K562 (cell line): ENCODE data around the gene ERBB3. TPM values are rescaled to one million over a fixed set of nuclear protein-coding genes. Genes with fewer than 3 reads are reported as not detected.

Experiments
- CAMTA2 ChIP-seq: fragments of 250-450 bp; sonication (Bioruptor Pico); conservative IDR thresholded peaks from 2 replicates; pipeline ENCODE4 v1.5.1; 2022
- EP300 ChIP-seq: IDR thresholded peaks from 2 replicates; pipeline ENCODE4 v1.6.1; 2012; ENCODE audit warnings: low read length, improper control_type of control experiment
- FOS ChIP-seq: IDR thresholded peaks from 3 replicates; pipeline ENCODE4 v1.6.1; 2011; ENCODE audit not compliant: insufficient read length; ENCODE audit errors: extremely low read depth
- GABPB2 ChIP-seq: fragments of 250-450 bp; sonication (Bioruptor Pico); conservative IDR thresholded peaks from 2 replicates; pipeline ENCODE4 v1.5.1; 2021; ENCODE audit warnings: mild to moderate bottlenecking
- HNRNPUL1 ChIP-seq: fragments of 200-400 bp; formaldehyde crosslinking; IDR thresholded peaks from 2 replicates; pipeline ENCODE4 v1.6.1; 2017; ENCODE audit warnings: low read length
- MAZ ChIP-seq, 2 experiments: fragments of 450-650 bp in 1 of 2; sonication (generic) in 1 of 2; formaldehyde crosslinking; IDR thresholded peaks in 1 of 2; conservative IDR thresholded peaks in 1 of 2; 2 replicates each; pipeline versions ENCODE4 v1.4.0 to v1.5.0; 2020; ENCODE audit warnings: mild to moderate bottlenecking in 1 of 2, missing genetic modification reagents in 1 of 2
- MCM5 ChIP-seq: fragments of 450-650 bp; IDR thresholded peaks from 2 replicates; pipeline ENCODE4 v1.6.1; 2016; ENCODE audit warnings: low read depth
- MEIS2 ChIP-seq: fragments of 450-650 bp; IDR thresholded peaks from 2 replicates; pipeline ENCODE4 v1.6.1; 2014; ENCODE audit warnings: mild to moderate bottlenecking; ENCODE audit not compliant: partially characterized antibody
- NCOA6 ChIP-seq: fragments of 450-650 bp; IDR thresholded peaks from 2 replicates; pipeline ENCODE4 v1.6.1; 2017; ENCODE audit warnings: mild to moderate bottlenecking
- PRPF4 ChIP-seq: fragments of 200-400 bp; formaldehyde crosslinking; IDR thresholded peaks from one replicate; pipeline ENCODE4 v1.6.1; 2017; ENCODE audit warnings: low read length, low read depth, mild to moderate bottlenecking; ENCODE audit not compliant: insufficient read depth, poor library complexity, severe bottlenecking
- RBM17 ChIP-seq: fragments of 200-400 bp; formaldehyde crosslinking; IDR thresholded peaks from 2 replicates; pipeline ENCODE4 v1.6.1; 2017; ENCODE audit warnings: low read depth, mild to moderate bottlenecking, low read length, borderline replicate concordance
- SOX6 ChIP-seq: fragments of 450-650 bp; IDR thresholded peaks from 2 replicates; pipeline ENCODE4 v1.6.1; 2014; ENCODE audit warnings: mild to moderate bottlenecking
- SPI1 ChIP-seq: IDR thresholded peaks from 2 replicates; pipeline ENCODE4 v1.6.1; 2011; ENCODE audit warnings: low read depth, low read length, control low read depth, borderline replicate concordance
- TAF7 ChIP-seq: fragments of 450-650 bp; IDR thresholded peaks from 2 replicates; pipeline ENCODE4 v1.6.1; 2016; ENCODE audit warnings: missing genetic modification characterization, missing compliant biosample characterization
- TAF9B ChIP-seq: fragments of 450-650 bp; IDR thresholded peaks from 2 replicates; pipeline ENCODE4 v1.6.1; 2018; ENCODE audit warnings: mild to moderate bottlenecking; ENCODE audit not compliant: partially characterized antibody
- XRCC5 ChIP-seq: fragments of 200-400 bp; formaldehyde crosslinking; IDR thresholded peaks from 2 replicates; pipeline ENCODE4 v1.6.1; 2017; ENCODE audit warnings: low read depth, mild to moderate bottlenecking, low read length
- ZNF408 ChIP-seq: fragments of 250-450 bp; sonication (Bioruptor Pico); IDR thresholded peaks from 2 replicates; pipeline ENCODE4 v1.4.0; 2020; ENCODE audit warnings: low read depth, mild to moderate bottlenecking, moderate library complexity
- ZNF644 ChIP-seq: fragments of 200-800 bp; sonication (Bioruptor generic); IDR thresholded peaks from 2 replicates; pipeline ENCODE4 v1.6.1; 2016; ENCODE audit warnings: low read depth, missing genetic modification characterization, missing compliant biosample characterization
- polyA plus RNA-seq, 8 experiments: library from polyadenylated mRNA; depleted of rRNA in 4 of 8; stranded (reverse) in 5 of 8; unstranded in 3 of 8; fragments of >200 nt; fragmentation: Nextera tagmentation in 2 of 8; fragmentation: Illumina TruSeq in 1 of 8; extraction: Ambion mirVana in 2 of 8; extraction: Trizol in 1 of 8; gene quantifications; 2 replicates each; pipeline versions ENCODE4 v1.2.1 to v1.2.3, GENCODE V29; 2011 to 2014; ENCODE audit warnings: inconsistent platforms in 1 of 8, missing spikeins in 1 of 8
- total RNA-seq, 7 experiments: library from RNA; depleted of rRNA in 6 of 7; stranded (reverse); fragments of >200 nt in 6 of 7; fragmentation: Illumina TruSeq in 2 of 7; extraction: Trizol in 2 of 7; gene quantifications; 2 replicates each; pipeline versions ENCODE4 v1.2.1 to v1.2.3, GENCODE V29; 2011 to 2021; ENCODE audit warnings: low replicate concordance in 1 of 7
- TF ChIP-seq, protein P1 (sequence below): fragments of 250-450 bp; sonication (Bioruptor Pico); IDR thresholded peaks from 2 replicates; pipeline ENCODE4 v1.4.0; 2020; ENCODE audit warnings: mild to moderate bottlenecking, moderate library complexity
- TF ChIP-seq, protein P2 (sequence below): fragments of 450-650 bp; IDR thresholded peaks from 2 replicates; pipeline ENCODE4 v1.6.1; 2016; ENCODE audit warnings: low read depth, mild to moderate bottlenecking, moderate library complexity
- TF ChIP-seq, protein P3 (sequence below): sonication (generic); formaldehyde crosslinking; IDR thresholded peaks from 2 replicates; pipeline ENCODE4 v1.8.0; 2022; ENCODE audit warnings: mild to moderate bottlenecking, missing genetic modification reagents, borderline replicate concordance

The ERBB3 gene
- total and polyA plus RNA-seq, 9 of the 15 experiments (the other 6 are each of a cell fraction or from before 2014, with no cell fraction given) = 1.5 to 5.4 (median 3.8) TPM

GRCh38 chr12:56104815-56105608 is 25.0 kb downstream of the ERBB3 start (continued):
- TF ChIP-seq, protein P1, sequence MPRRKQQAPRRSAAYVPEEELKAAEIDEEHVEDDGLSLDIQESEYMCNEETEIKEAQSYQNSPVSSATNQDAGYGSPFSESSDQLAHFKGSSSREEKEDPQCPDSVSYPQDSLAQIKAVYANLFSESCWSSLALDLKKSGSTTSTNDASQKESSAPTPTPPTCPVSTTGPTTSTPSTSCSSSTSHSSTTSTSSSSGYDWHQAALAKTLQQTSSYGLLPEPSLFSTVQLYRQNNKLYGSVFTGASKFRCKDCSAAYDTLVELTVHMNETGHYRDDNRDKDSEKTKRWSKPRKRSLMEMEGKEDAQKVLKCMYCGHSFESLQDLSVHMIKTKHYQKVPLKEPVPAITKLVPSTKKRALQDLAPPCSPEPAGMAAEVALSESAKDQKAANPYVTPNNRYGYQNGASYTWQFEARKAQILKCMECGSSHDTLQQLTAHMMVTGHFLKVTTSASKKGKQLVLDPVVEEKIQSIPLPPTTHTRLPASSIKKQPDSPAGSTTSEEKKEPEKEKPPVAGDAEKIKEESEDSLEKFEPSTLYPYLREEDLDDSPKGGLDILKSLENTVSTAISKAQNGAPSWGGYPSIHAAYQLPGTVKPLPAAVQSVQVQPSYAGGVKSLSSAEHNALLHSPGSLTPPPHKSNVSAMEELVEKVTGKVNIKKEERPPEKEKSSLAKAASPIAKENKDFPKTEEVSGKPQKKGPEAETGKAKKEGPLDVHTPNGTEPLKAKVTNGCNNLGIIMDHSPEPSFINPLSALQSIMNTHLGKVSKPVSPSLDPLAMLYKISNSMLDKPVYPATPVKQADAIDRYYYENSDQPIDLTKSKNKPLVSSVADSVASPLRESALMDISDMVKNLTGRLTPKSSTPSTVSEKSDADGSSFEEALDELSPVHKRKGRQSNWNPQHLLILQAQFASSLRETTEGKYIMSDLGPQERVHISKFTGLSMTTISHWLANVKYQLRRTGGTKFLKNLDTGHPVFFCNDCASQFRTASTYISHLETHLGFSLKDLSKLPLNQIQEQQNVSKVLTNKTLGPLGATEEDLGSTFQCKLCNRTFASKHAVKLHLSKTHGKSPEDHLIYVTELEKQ (CRISPR knock-in tag) = no peak
- TF ChIP-seq ZNF408 (CRISPR knock-in tag) (no peak), NCOA6 (no peak), SPI1 (no peak), XRCC5 (no peak), MAZ (CRISPR knock-in tag; conservative IDR thresholded peaks at IDR 0.05 in 1 of 2, IDR thresholded peaks at IDR 0.05 in 1 of 2) (0 out of 4 replicates have a peak, but pooled peaks of 1 of the 2 experiments have one; percentile 10), SOX6 (no peak), TAF9B (peak; percentile 24), PRPF4 (no peak), EP300 (no peak), GABPB2 (no peak), FOS (no peak), RBM17 (no peak), MCM5 (no peak), TAF7 (tag) (0 out of 2 replicates have a peak, but pooled peaks have one; percentile 56), HNRNPUL1 (no peak), MEIS2 (no peak), CAMTA2 (CRISPR knock-in tag) (no peak), ZNF644 (no peak)
- TF ChIP-seq, protein P2, sequence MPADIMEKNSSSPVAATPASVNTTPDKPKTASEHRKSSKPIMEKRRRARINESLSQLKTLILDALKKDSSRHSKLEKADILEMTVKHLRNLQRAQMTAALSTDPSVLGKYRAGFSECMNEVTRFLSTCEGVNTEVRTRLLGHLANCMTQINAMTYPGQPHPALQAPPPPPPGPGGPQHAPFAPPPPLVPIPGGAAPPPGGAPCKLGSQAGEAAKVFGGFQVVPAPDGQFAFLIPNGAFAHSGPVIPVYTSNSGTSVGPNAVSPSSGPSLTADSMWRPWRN = no peak
- TF ChIP-seq, protein P3, sequence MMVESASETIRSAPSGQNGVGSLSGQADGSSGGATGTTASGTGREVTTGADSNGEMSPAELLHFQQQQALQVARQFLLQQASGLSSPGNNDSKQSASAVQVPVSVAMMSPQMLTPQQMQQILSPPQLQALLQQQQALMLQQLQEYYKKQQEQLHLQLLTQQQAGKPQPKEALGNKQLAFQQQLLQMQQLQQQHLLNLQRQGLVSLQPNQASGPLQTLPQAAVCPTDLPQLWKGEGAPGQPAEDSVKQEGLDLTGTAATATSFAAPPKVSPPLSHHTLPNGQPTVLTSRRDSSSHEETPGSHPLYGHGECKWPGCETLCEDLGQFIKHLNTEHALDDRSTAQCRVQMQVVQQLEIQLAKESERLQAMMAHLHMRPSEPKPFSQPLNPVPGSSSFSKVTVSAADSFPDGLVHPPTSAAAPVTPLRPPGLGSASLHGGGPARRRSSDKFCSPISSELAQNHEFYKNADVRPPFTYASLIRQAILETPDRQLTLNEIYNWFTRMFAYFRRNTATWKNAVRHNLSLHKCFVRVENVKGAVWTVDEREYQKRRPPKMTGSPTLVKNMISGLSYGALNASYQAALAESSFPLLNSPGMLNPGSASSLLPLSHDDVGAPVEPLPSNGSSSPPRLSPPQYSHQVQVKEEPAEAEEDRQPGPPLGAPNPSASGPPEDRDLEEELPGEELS (CRISPR knock-in tag) = no peak
